G401 (cell line): ENCODE data around the gene TOR1A. TPM values are rescaled to one million over a fixed set of nuclear protein-coding genes. Genes with fewer than 3 reads are reported as not detected.

Experiments
- DNase-seq: peaks from one replicate; pipeline ENCODE4 v3.0.0-alpha.2; 2015; ENCODE audit warnings: low spot score
- in situ Hi-C: cut with HindIII; loops from 2 replicates; pipeline ENCODE4 v1.10.0; 2016; ENCODE audit warnings: low sequenced_read_pairs, mixed read lengths
- total RNA-seq: library from RNA; depleted of rRNA; stranded (reverse); fragments of >200 nt; shearing (Covaris generic); gene quantifications from 2 replicates; pipeline ENCODE4 v1.2.3, GENCODE V29; 2014; rRNA removed

Gene TOR1A
- total RNA-seq, 1 experiment from 2014 or later: 43.1 TPM

- DNase-seq: no peak
- in situ Hi-C loops: no loop called here
Observed at GRCh38 chr9:129769669-129770068, 54.3 kb downstream of the TOR1A start.

- in situ Hi-C loops: no loop called here
- DNase-seq: no peak
Observed at GRCh38 chr9:129768486-129768885, 55.5 kb downstream of the TOR1A start.

- in situ Hi-C loops: no loop called here
- DNase-seq: no peak
Observed at GRCh38 chr9:129765764-129766317, 58.1 kb downstream of the TOR1A start.

- DNase-seq: no peak
- in situ Hi-C loops: no loop called here
Observed at GRCh38 chr9:129762985-129763926, 60.7 kb downstream of the TOR1A start.

Other genes with a start within 250 kb of the TOR1A start
- not detected in 2 replicates for gene C9orf50, start 203.0 kb downstream of the TOR1A start, total RNA-seq
- gene NTMT1, start 198.0 kb downstream of the TOR1A start, total RNA-seq: 107 and 123 TPM in 2 replicates
- gene ASB6, start 182.0 kb downstream of the TOR1A start, total RNA-seq: 37.2 and 49.7 TPM in 2 replicates
- not detected in 2 replicates for gene PRRX2, start 158.5 kb downstream of the TOR1A start, total RNA-seq
- gene PTGES, start 71.1 kb downstream of the TOR1A start, total RNA-seq: 2.5 and 4.8 TPM in 2 replicates
- gene TOR1B, start 21.0 kb downstream of the TOR1A start, total RNA-seq: 16.5 and 16.7 TPM in 2 replicates
- 23.4 and 49.4 TPM in 2 replicates for gene C9orf78, start 11.1 kb upstream of the TOR1A start, total RNA-seq
- gene USP20, start 11.3 kb upstream of the TOR1A start, total RNA-seq: 27.7 and 34.3 TPM in 2 replicates
- gene FNBP1, start 219.1 kb upstream of the TOR1A start, total RNA-seq: 7.5 and 16.6 TPM in 2 replicates
- gene GPR107, start 229.8 kb upstream of the TOR1A start, total RNA-seq: 8.6 and 9.7 TPM in 2 replicates